Body of pancreas (tissue), 4 donors: ENCODE results near the gene NAA40.

Experiments used
- POLR2A ChIP-seq, 3 donors: fragments of 450-650 bp; IDR thresholded peaks; one replicate each; pipeline ENCODE4 v1.6.1; 2016; ENCODE audit warnings: antibody characterized with exemption in 3 of 3, mild to moderate bottlenecking in 2 of 3
- TF ChIP-seq, protein P1 (sequence below), 7 experiments: fragments of 450-650 bp in 4 of 7; fragments of 200-600 bp in 3 of 7; sonication (generic) in 3 of 7; IDR thresholded peaks; one replicate each; pipeline ENCODE4 v1.5.1; 2016 to 2019; ENCODE audit warnings: antibody characterized with exemption in 7 of 7

DNA sequence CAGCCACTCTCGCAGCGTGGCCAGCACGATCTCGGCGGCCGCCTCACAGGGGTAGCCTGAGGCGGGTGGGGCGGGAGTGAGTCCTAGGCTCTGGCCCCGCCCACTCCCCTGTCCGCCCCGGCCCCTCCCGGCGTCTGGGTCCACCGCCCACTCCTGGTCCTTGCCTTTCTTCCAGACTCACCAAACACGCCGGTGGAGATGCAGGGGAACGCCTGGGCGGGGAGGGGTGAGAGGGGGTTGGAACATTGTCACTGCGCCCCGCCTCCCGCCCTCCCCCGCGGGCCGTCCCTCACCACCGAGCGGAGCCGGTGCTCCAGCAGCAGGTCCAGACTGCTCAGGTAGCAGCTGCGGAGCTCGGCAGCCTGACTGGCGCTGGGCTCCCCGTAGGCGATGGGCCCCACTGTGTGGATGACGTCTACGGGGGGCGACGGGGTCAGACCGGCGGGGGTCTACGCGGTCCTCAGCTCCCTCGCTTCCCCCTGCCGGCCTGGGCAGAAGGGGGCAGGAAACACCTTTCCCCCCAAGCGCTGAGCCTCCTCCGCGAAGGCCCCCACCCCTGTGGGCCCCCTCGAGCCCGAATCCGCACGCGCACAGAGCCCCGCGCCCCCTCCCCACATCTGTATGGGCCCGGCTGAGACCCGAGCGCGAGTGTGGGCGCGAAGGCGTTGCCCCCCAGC, 60.7 kb downstream of the NAA40 start:
- no peak for TF ChIP-seq POLR2A (IDR thresholded peaks at IDR 0.05)
- TF ChIP-seq, protein P1, sequence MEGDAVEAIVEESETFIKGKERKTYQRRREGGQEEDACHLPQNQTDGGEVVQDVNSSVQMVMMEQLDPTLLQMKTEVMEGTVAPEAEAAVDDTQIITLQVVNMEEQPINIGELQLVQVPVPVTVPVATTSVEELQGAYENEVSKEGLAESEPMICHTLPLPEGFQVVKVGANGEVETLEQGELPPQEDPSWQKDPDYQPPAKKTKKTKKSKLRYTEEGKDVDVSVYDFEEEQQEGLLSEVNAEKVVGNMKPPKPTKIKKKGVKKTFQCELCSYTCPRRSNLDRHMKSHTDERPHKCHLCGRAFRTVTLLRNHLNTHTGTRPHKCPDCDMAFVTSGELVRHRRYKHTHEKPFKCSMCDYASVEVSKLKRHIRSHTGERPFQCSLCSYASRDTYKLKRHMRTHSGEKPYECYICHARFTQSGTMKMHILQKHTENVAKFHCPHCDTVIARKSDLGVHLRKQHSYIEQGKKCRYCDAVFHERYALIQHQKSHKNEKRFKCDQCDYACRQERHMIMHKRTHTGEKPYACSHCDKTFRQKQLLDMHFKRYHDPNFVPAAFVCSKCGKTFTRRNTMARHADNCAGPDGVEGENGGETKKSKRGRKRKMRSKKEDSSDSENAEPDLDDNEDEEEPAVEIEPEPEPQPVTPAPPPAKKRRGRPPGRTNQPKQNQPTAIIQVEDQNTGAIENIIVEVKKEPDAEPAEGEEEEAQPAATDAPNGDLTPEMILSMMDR (IDR thresholded peaks at IDR 0.05): no peak
